Natural killer cell (primary cell): ENCODE measurements around the gene CLIC1. TPM values are rescaled to one million over a fixed set of nuclear protein-coding genes. Genes with fewer than 3 reads are reported as not detected.
A peak's percentile ranks its signal among the peaks of the same experiment; 100 is the strongest.

Experiments used
- ATAC-seq, 3 donors: fragments of 150-1000 bp in 2 of 3; fragments of 200-7000 bp in 1 of 3; cut with Tn5 transposase; 1 replicate in 1 of 3; 2 replicates in 2 of 3; pipeline ENCODE4 v1.10.0; 2021; ENCODE audit warnings: mild to moderate bottlenecking in 2 of 3, moderate library complexity in 2 of 3
- DNase-seq, 2 donors: peaks; one replicate each; pipeline versions ENCODE4 v3.0.0 to v3.0.0-alpha.2; 2013 to 2021; ENCODE audit warnings: mixed read lengths in 1 of 2
- H3K27ac ChIP-seq: one replicate; pipeline ENCODE4 v1.5.1; 2013; ENCODE audit warnings: mild to moderate bottlenecking, low read length
- H3K27me3 ChIP-seq: one replicate; pipeline ENCODE4 v1.6.1; 2013; ENCODE audit warnings: low read length; ENCODE audit not compliant: control insufficient read depth, insufficient read depth
- H3K36me3 ChIP-seq: one replicate; pipeline ENCODE4 v1.6.1; 2013; ENCODE audit warnings: low read length; ENCODE audit not compliant: control insufficient read depth, insufficient read depth
- H3K4me1 ChIP-seq: one replicate; pipeline ENCODE4 v1.6.1; 2013; ENCODE audit warnings: low read length; ENCODE audit not compliant: control insufficient read depth, insufficient read depth
- H3K4me3 ChIP-seq: one replicate; pipeline ENCODE4 v1.5.1; 2013; ENCODE audit warnings: low read length
- H3K9me3 ChIP-seq: one replicate; pipeline ENCODE4 v1.6.1; 2013; ENCODE audit warnings: low read length; ENCODE audit not compliant: control insufficient read depth, insufficient read depth
- H3K27ac Mint-ChIP-seq, 2 donors: one replicate each; pipeline ENCODE4 v1.8.0; 2022; ENCODE audit warnings: mild to moderate bottlenecking in 2 of 2, mixed read lengths in 2 of 2, moderate library complexity in 1 of 2
- H3K27me3 Mint-ChIP-seq, 2 donors: one replicate each; pipeline ENCODE4 v1.8.0; 2022; ENCODE audit warnings: low read depth in 2 of 2, mixed read lengths in 2 of 2
- H3K36me3 Mint-ChIP-seq: one replicate; pipeline ENCODE4 v1.8.0; 2022; ENCODE audit warnings: mixed read lengths
- H3K4me1 Mint-ChIP-seq, 2 donors: one replicate each; pipeline ENCODE4 v1.8.0; 2022; ENCODE audit warnings: mixed read lengths in 2 of 2
- H3K4me3 Mint-ChIP-seq: one replicate; pipeline ENCODE4 v1.8.0; 2022; ENCODE audit warnings: mild to moderate bottlenecking, moderate library complexity, mixed read lengths
- H3K9me3 Mint-ChIP-seq, 2 donors: one replicate each; pipeline ENCODE4 v1.8.0; 2022; ENCODE audit warnings: mixed read lengths in 2 of 2
- CTCF ChIP-seq: fragments of 200-600 bp; IDR thresholded peaks from one replicate; pipeline ENCODE4 v1.8.0; 2022; ENCODE audit warnings: antibody characterized with exemption
- WGBS: methylation state at CpG from one replicate; pipeline ENCODE4 v1.1.7; 2013; ENCODE audit warnings: missing lambda C conversion rate; ENCODE audit not compliant: insufficient coverage; 5-methylcytosine and 5-hydroxymethylcytosine counted together
- intact Hi-C: fragments of 100-400 bp; cut with micrococcal nuclease; formaldehyde crosslinking; loops from one replicate; pipeline ENCODE4 v1.14.2; 2022
- total RNA-seq, 4 donors: library from RNA; stranded (reverse); fragments of 120-200 nt in 1 of 4; gene quantifications; one replicate each; pipeline versions ENCODE4 v1.2.3 to v1.2.4, GENCODE V29; 2013 to 2022

CLIC1 gene
- total RNA-seq, 3 donors from 2014 or later (not counting 1 experiment from before 2014, with no cell fraction given): 348 to 363 (median 355) TPM

DNA sequence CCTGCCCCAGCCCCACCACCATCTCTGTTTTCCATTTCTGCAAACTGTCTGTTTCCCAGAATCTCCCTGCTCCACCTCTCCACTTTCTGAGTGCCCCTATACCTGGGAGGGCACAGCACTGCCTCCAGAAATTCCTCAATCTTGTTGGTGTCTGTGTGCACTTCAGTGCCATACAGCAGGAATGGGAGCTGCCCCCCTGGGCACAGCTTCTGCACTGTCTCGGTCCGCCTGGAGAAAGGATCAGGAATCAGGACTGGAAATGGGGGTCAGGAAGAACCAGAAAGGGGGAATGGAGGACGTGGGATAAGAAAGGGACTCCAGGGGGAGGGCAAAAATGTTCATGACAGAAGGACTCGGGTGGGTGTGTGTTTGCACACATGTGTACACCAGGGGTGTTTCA, 2.6 kb downstream of the CLIC1 start:
- Histone ChIP-seq H3K9me3 (no peaks in the 10 kb centered on the region), H3K36me3 (peaks cover 39% of the 10 kb centered on the region), H3K4me1 (peaks cover 67% of the 10 kb centered on the region), H3K4me3 (no peak overlapping the region), H3K27ac (peak overlapping the region; percentile 83), H3K27me3 (no peaks in the 10 kb centered on the region)
- Mint-ChIP-seq H3K27ac (peak overlapping the region; percentile 91 to 99), H3K27me3 (no peaks in the 10 kb centered on the region), H3K36me3 (no peaks in the 10 kb centered on the region), H3K9me3 (no peaks in the 10 kb centered on the region), H3K4me1 (peaks cover 61 to 82% of the 10 kb centered on the region in 2 donors), H3K4me3 (peak overlapping the region; percentile 97)
- intact Hi-C loops: loop anchor here (10.0 kb wide), 1 partner anchor 189 kb away; the partner anchor contains the start of genes ATP6V1G2, DDX39B and NFKBIL1
- ATAC-seq (no peak), DNase-seq (no peak)
- no peak for TF ChIP-seq CTCF
- WGBS: 82% methylated on average over 4 of the region's 4 CpGs

GRCh38 chr6:31732029-31732428, 4.3 kb downstream of the CLIC1 start:
- peaks cover under 1% of the 10 kb centered on the region for H3K36me3 Mint-ChIP-seq
- Histone ChIP-seq H3K27ac (no peak overlapping the region), H3K36me3 (peaks cover 41% of the 10 kb centered on the region), H3K27me3 (no peaks in the 10 kb centered on the region), H3K4me1 (peaks cover 68% of the 10 kb centered on the region), H3K9me3 (no peaks in the 10 kb centered on the region), H3K4me3 (no peak overlapping the region)
- H3K4me1 Mint-ChIP-seq: peaks cover 55 to 80% of the 10 kb centered on the region in 2 donors
- ATAC-seq (no peak), DNase-seq (no peak)
- no peaks in the 10 kb centered on the region for H3K9me3 Mint-ChIP-seq
- H3K27me3 Mint-ChIP-seq: no peaks in the 10 kb centered on the region
- intact Hi-C loops: loop anchor here (10.0 kb wide), 1 partner anchor 187 kb away; the partner anchor contains the start of genes ATP6V1G2, DDX39B and NFKBIL1
- H3K27ac Mint-ChIP-seq: peak overlapping the region; percentile 90 to 91
- 88% methylated on average over 2 of the region's 3 CpGs for WGBS
- no peak for TF ChIP-seq CTCF
- peak overlapping the region; percentile 97 for H3K4me3 Mint-ChIP-seq

DNA sequence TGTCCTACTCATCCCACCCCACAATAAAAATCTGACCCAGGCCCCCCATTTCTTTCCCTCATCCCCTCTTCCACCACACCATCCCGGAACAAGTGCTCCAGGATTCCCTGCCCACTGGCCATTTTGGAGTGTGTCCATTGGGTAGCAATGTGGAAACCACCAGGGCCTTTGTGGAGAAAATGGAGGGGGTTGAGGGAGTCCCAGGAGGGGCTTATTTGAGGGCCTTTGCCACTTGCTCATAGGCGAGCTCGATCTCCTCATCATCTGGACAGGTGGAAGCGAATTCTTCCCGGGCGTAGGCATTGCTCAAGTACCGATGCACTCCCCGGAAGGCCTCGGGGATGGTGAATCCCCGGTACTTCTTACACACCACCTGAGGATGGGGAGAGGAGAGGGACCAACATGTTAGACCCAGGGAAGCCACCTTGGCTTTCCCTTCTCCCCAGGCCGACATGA, 5.7 kb downstream of the CLIC1 start:
- Mint-ChIP-seq H3K27ac (peak overlapping the region; percentile 90 to 91), H3K4me1 (peaks cover 57 to 80% of the 10 kb centered on the region in 2 donors), H3K36me3 (peaks cover 14% of the 10 kb centered on the region)

More for the DNA sequence above, 5.7 kb downstream of the CLIC1 start:
- H3K4me1 ChIP-seq: peaks cover 68% of the 10 kb centered on the region
- DNase-seq (no peak), ATAC-seq (no peak)
- Mint-ChIP-seq H3K27me3 (no peaks in the 10 kb centered on the region), H3K9me3 (no peaks in the 10 kb centered on the region), H3K4me3 (peak overlapping the region; percentile 97)
- H3K9me3 ChIP-seq: no peaks in the 10 kb centered on the region
- TF ChIP-seq CTCF: no peak
- peak overlapping the region; percentile 64 for H3K27ac ChIP-seq
- no peak overlapping the region for H3K4me3 ChIP-seq
- H3K36me3 ChIP-seq: peaks cover 49% of the 10 kb centered on the region
- WGBS: 90% methylated on average over 11 of the region's 11 CpGs
- H3K27me3 ChIP-seq: no peaks in the 10 kb centered on the region
- intact Hi-C loops: loop anchor here (1.0 to 10.0 kb wide), 2 partner anchors 100 to 186 kb away; partner anchors contain the start of genes ATP6V1G2, DDX39B and NFKBIL1
